ENCODE results near the gene AGBL4.

The AGBL4 gene

DNA sequence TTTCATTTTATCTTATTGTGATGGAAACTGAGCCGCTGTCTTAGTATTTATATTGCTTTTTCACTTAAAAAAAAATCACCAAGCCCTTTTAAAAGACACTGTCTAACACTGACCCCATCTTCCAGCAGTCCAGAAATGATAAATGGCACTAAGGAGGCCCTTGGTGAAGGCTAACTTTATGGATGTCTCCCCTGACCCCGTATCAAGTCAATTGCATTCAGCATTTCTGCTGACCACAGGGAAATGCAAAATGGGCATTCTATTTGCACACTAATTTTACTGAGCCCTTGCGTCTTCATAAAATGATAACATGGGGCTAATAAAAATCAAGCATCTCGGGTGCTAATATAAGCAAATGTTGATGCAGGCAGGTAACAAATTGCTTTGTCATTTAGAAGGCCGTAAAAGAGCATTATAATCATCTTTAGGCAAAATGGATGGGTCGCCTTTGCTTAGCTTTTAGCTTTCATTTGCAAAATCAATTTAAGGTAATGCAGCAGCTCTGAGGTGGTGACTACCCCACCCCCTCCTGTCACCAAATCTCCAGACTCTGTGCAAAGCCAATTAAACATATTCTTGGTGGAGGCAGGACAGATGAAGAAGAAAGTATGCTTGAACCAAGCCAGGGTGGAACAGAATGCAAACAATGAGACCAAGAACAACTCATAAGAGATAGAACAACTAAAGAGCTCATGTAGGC lies 1357.9 kb downstream of the AGBL4 start:
- TF ChIP-seq, protein P1, sequence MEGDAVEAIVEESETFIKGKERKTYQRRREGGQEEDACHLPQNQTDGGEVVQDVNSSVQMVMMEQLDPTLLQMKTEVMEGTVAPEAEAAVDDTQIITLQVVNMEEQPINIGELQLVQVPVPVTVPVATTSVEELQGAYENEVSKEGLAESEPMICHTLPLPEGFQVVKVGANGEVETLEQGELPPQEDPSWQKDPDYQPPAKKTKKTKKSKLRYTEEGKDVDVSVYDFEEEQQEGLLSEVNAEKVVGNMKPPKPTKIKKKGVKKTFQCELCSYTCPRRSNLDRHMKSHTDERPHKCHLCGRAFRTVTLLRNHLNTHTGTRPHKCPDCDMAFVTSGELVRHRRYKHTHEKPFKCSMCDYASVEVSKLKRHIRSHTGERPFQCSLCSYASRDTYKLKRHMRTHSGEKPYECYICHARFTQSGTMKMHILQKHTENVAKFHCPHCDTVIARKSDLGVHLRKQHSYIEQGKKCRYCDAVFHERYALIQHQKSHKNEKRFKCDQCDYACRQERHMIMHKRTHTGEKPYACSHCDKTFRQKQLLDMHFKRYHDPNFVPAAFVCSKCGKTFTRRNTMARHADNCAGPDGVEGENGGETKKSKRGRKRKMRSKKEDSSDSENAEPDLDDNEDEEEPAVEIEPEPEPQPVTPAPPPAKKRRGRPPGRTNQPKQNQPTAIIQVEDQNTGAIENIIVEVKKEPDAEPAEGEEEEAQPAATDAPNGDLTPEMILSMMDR (IDR thresholded peaks at IDR 0.05; ENCODE audit: low read depth, low read length): no peak

DNA sequence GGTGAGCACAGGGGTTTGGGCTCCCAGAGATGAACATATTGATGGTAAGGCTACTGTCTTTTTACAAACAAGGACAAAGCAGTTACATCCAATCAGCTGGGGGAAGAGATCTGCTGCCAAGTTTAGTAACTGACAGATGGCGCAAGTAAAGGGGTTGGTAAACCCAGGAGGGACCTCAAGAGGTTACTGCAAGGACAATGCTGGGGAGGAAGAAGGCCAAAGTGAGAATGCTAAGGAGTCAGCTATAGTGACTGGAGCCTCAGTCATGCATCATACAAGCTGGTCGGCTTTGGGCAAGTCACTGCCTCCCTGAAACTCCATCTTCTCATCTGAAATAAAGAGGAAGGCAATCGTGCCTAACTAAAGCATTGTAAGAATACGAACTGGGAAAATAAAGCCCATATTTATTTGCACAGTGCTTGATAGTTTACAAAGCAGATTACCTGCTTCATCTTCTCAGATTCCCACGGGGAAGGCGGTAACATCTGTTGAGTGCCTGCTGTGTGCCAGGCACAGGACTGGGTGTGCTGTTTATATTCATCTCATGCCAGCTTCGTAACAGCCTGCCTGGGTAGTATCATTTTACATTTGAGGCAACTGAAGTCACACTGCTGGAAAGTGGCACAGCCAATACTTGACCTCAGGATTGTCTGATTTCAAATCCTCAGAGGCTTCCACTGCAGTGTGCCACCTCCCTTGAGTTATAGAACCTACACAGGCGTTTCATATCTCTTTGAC lies 1361.9 kb downstream of the AGBL4 start:
- DNase-seq (ENCODE audit: extremely low read depth, low read depth): no peak
- TF ChIP-seq, protein P1 (IDR thresholded peaks at IDR 0.05; ENCODE audit: low read depth, low read length): no peak

More for the DNA sequence above, 1357.9 kb downstream of the AGBL4 start:
- no peak for DNase-seq (ENCODE audit: extremely low read depth, low read depth)

DNA sequence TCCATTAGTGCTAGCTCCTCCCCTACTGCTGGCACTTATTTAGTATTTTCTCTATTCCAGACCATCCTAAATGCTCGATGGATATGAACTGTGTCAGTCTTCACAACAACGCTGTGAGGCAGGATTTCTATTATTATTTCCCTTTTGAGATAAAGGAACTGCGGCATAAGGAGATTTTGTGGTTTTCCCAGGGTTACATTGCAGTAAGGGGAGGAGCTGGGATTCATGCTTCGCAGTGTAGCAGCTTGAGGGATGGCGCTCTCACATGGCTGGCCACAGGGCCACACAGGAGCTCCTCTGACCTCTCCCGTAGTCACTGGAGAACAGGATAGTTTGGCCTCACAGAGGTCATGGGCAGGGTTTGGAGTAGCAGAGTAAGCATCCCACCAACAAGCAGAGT lies 1364.0 kb downstream of the AGBL4 start:
- TF ChIP-seq, protein P1 (IDR thresholded peaks at IDR 0.05; ENCODE audit: low read depth, low read length): no peak
- no peak for DNase-seq (ENCODE audit: extremely low read depth, low read depth)

DNA sequence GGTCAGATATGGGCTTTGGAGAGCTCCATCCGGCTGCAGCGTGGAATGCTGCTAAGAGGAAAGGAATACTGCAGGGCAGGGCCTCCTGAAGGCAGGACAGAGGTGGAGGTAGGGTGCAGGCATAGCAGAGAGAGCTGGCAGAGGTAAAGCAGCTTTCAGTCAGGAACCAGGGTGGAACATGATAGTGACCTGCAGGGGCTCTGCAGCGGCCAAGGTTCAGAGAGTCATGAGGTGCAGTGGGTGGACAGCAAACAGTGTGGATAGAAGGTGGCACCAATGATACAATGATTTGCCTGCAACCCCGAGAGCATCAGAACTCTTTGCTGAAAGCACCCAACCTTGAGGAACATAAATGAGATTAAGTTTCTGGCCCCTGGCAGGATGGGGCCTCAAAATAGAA lies 1366.3 kb downstream of the AGBL4 start:
- TF ChIP-seq, protein P1 (IDR thresholded peaks at IDR 0.05; ENCODE audit: low read depth, low read length): no peak
- DNase-seq (ENCODE audit: extremely low read depth, low read depth): no peak

DNA sequence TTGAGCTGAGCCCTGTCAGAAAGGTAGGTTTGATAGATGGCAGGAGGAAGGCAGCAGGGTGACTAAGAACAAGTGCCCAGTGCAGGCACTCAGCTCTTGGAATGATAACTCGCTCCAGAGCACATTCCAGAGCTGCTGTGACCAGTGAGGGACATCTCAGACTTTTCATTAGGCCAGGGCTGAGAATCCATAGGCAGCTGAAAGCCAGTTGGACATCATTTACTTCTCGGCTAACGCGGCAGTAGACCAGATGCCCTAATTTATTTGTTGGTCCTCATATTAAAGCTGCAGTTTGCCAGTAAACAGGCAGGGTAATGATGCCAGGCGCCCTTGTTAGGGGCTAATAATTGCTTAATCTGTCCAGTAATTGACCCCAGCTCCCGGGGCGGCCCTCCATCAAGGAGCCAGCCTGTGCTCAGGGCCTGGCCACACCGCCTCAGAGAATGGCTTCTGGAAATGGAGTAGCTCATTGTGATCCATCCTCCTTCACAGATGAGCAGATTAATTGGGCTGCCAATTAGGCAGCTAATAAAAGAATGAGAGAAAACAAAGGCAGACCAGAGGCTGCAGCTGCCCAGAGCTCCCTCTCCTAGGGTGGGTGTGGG lies 1369.0 kb downstream of the AGBL4 start:
- TF ChIP-seq, protein P1 (IDR thresholded peaks at IDR 0.05; ENCODE audit: low read depth, low read length): no peak
- no peak for DNase-seq (ENCODE audit: extremely low read depth, low read depth)

DNA sequence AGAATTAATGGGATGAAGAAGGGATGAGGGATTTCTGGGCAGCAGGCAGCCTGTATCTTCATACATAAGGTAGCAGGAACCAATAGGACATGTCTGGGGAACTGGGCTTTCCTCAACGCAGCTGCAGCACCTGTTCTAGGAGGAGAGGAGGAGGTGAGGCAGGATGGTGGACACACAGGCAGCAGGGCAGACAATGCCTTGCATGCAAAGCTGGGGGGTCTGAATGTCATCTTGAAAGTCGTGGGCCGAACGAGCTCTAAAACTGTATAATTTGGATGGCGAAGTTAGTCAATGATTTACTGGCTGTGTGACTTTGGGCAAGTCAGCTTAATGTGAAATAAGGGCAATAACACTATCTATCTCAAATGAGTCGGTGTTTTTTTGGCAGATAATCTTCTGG lies 1371.4 kb downstream of the AGBL4 start:
- DNase-seq (ENCODE audit: extremely low read depth, low read depth): no peak
- TF ChIP-seq, protein P1 (IDR thresholded peaks at IDR 0.05; ENCODE audit: low read depth, low read length): no peak

DNA sequence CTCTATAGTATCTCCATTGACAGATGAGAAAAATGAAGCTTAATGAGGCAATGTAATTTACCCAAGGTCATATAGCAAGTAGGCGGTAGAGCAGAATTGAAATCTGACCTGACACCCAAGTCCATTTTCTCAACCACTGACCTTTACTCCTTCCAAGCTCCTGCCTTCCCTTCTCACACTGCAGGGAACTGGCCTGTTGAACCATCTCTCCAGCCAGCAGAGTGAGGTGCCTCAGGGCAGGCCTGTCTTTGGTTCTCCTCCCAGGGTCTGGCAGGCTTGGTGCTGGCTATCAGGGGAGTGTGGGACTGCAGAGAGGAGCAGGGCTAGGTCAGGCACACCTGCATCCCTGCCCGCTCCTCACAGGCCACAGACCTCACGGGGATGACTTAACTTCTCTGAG lies 1373.9 kb downstream of the AGBL4 start:
- TF ChIP-seq, protein P1 (IDR thresholded peaks at IDR 0.05; ENCODE audit: low read depth, low read length): no peak
- DNase-seq (ENCODE audit: extremely low read depth, low read depth): no peak

Data from AG09319 (cell line).